ENCODE measurements around the gene LYPD6B.

- no peak for TF ChIP-seq HDAC6 (IDR thresholded peaks at IDR 0.05; ENCODE audit: unreplicated experiment)
- TF ChIP-seq, protein P1, sequence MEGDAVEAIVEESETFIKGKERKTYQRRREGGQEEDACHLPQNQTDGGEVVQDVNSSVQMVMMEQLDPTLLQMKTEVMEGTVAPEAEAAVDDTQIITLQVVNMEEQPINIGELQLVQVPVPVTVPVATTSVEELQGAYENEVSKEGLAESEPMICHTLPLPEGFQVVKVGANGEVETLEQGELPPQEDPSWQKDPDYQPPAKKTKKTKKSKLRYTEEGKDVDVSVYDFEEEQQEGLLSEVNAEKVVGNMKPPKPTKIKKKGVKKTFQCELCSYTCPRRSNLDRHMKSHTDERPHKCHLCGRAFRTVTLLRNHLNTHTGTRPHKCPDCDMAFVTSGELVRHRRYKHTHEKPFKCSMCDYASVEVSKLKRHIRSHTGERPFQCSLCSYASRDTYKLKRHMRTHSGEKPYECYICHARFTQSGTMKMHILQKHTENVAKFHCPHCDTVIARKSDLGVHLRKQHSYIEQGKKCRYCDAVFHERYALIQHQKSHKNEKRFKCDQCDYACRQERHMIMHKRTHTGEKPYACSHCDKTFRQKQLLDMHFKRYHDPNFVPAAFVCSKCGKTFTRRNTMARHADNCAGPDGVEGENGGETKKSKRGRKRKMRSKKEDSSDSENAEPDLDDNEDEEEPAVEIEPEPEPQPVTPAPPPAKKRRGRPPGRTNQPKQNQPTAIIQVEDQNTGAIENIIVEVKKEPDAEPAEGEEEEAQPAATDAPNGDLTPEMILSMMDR (IDR thresholded peaks at IDR 0.05 in 2 of 3, conservative IDR thresholded peaks at IDR 0.05 in 1 of 3; ENCODE audit: control insufficient read depth in 2 of 3, extremely low read depth in 1 of 3, insufficient read depth in 1 of 3, low read depth in 3 of 3, low read length in 3 of 3), result no peak
- no peak for TF ChIP-seq ZNF592 (IDR thresholded peaks at IDR 0.05)
- no peak for TF ChIP-seq SMAD1 (IDR thresholded peaks at IDR 0.05; ENCODE audit: low read depth, partially characterized antibody)
- no peak for TF ChIP-seq SUZ12 (IDR thresholded peaks at IDR 0.05; ENCODE audit: unreplicated experiment)
- TF ChIP-seq CUX1 (IDR thresholded peaks at IDR 0.05; ENCODE audit: insufficient replicate concordance, low read depth, low read length), result no peak
- no peak for TF ChIP-seq CBFB (IDR thresholded peaks at IDR 0.05; ENCODE audit: low read depth)
- no peak for TF ChIP-seq SIN3A (IDR thresholded peaks at IDR 0.05; ENCODE audit: low read depth, low read length)
- TF ChIP-seq TAF1 (IDR thresholded peaks at IDR 0.05; ENCODE audit: borderline replicate concordance, low read depth, low read length), result no peak
- no peak for TF ChIP-seq E2F8 (IDR thresholded peaks at IDR 0.05; ENCODE audit: low read depth, partially characterized antibody)
- TF ChIP-seq RAD21 (IDR thresholded peaks at IDR 0.05; ENCODE audit: insufficient read depth, low read depth, low read length), result no peak
- TF ChIP-seq CHD2 (IDR thresholded peaks at IDR 0.05; ENCODE audit: borderline replicate concordance, low read depth, low read length), result no peak
- no peak for TF ChIP-seq CHD4 (IDR thresholded peaks at IDR 0.05)
- no peak for TF ChIP-seq POLR2A (IDR thresholded peaks at IDR 0.05; ENCODE audit: low read depth, low read length)
Measured at GRCh38 chr2:149129433-149129832, 90.9 kb downstream of the LYPD6B start.
